WTC11 (cell line): Measurements from ENCODE around the gene MAPK8IP2. TPM values are rescaled to one million over a fixed set of nuclear protein-coding genes. Genes with fewer than 3 reads are reported as not detected.

Source experiments
- ATAC-seq: fragments of 200-7000 bp; cut with Tn5 transposase; 2 replicates; pipeline ENCODE4 v1.10.0; 2021; ENCODE audit warnings: mild to moderate bottlenecking, moderate library complexity
- CTCF ChIA-PET: fragments of 300-600 bp; sonication (Branson Sonifier 250); formaldehyde crosslinking; loops from one replicate; lab custom pipeline; 2021; ENCODE audit warnings: antibody characterized with exemption; lab: Charles Lee
- POLR2A ChIA-PET: fragments of 350-600 bp; sonication (Branson Sonifier 250); formaldehyde crosslinking; loops from one replicate; lab custom pipeline; 2021; ENCODE audit warnings: antibody characterized with exemption; lab: Charles Lee
- DNase-seq: peaks from one replicate; pipeline ENCODE4 v3.0.0; 2021; ENCODE audit warnings: low spot score
- H3K27ac Mint-ChIP-seq: 2 replicates; pipeline ENCODE4 v1.8.0; 2021; ENCODE audit warnings: mixed read lengths
- H3K27me3 Mint-ChIP-seq: 2 replicates; pipeline ENCODE4 v1.8.0; 2021; ENCODE audit warnings: low read depth, mild to moderate bottlenecking, moderate library complexity, mixed read lengths
- H3K36me3 Mint-ChIP-seq: 2 replicates; pipeline ENCODE4 v1.8.0; 2021; ENCODE audit warnings: mixed read lengths
- H3K4me1 Mint-ChIP-seq: 2 replicates; pipeline ENCODE4 v1.8.0; 2022; ENCODE audit warnings: mixed read lengths
- H3K4me3 Mint-ChIP-seq: 2 replicates; pipeline ENCODE4 v1.8.0; 2021; ENCODE audit warnings: mild to moderate bottlenecking, moderate library complexity, mixed read lengths
- H3K9me3 Mint-ChIP-seq: 2 replicates; pipeline ENCODE4 v1.8.0; 2021; ENCODE audit warnings: mixed read lengths
- ELF4 ChIP-seq: sonication (generic); formaldehyde crosslinking; IDR thresholded peaks from 2 replicates; pipeline ENCODE4 v1.8.1; 2022; ENCODE audit warnings: low read depth, mild to moderate bottlenecking, moderate library complexity, missing genetic modification reagents
- ERG ChIP-seq: fragments of 250-450 bp; sonication (Bioruptor Pico); IDR thresholded peaks from 2 replicates; pipeline ENCODE4 v1.8.0; 2021; ENCODE audit warnings: mild to moderate bottlenecking
- RELA ChIP-seq: sonication (generic); formaldehyde crosslinking; IDR thresholded peaks from 2 replicates; pipeline ENCODE4 v1.8.1; 2022; ENCODE audit warnings: missing genetic modification reagents, mild to moderate bottlenecking, borderline replicate concordance
- SMAD4 ChIP-seq: sonication (generic); formaldehyde crosslinking; IDR thresholded peaks from 2 replicates; pipeline ENCODE4 v1.8.0; 2022; ENCODE audit warnings: mild to moderate bottlenecking, missing genetic modification reagents
- STAT6 ChIP-seq: sonication (generic); formaldehyde crosslinking; conservative IDR thresholded peaks from 2 replicates; pipeline ENCODE4 v1.8.1; 2023; ENCODE audit warnings: mild to moderate bottlenecking, low read depth, missing genetic modification reagents, moderate library complexity
- TEAD1 ChIP-seq: sonication (generic); formaldehyde crosslinking; IDR thresholded peaks from 2 replicates; pipeline ENCODE4 v1.8.0; 2022; ENCODE audit warnings: mild to moderate bottlenecking, missing genetic modification reagents
- ZNF219 ChIP-seq: sonication (generic); formaldehyde crosslinking; IDR thresholded peaks from 2 replicates; pipeline ENCODE4 v1.8.0; 2023; ENCODE audit warnings: missing genetic modification reagents, mild to moderate bottlenecking, borderline replicate concordance
- ZNF423 ChIP-seq: fragments of 250-450 bp; sonication (Bioruptor Pico); IDR thresholded peaks from 2 replicates; pipeline ENCODE4 v2.1.2; 2022; ENCODE audit warnings: mild to moderate bottlenecking, moderate library complexity
- ZNF532 ChIP-seq: fragments of 250-450 bp; sonication (Bioruptor Pico); IDR thresholded peaks from 2 replicates; pipeline ENCODE4 v1.9.0; 2021; ENCODE audit warnings: mild to moderate bottlenecking, borderline replicate concordance
- total RNA-seq: library from RNA; stranded (reverse); gene quantifications from 3 replicates; pipeline ENCODE4 v1.2.3, GENCODE V29; 2021
- TF ChIP-seq, protein P1 (sequence below): fragments of 250-450 bp; sonication (Bioruptor Pico); IDR thresholded peaks from 2 replicates; pipeline ENCODE4 v1.9.0; 2021; ENCODE audit warnings: mild to moderate bottlenecking
- TF ChIP-seq, protein P2 (sequence below): sonication (generic); formaldehyde crosslinking; IDR thresholded peaks from 2 replicates; pipeline ENCODE4 v1.8.0; 2022; ENCODE audit warnings: mild to moderate bottlenecking, missing genetic modification reagents
- TF ChIP-seq, protein P3 (sequence below): sonication (generic); formaldehyde crosslinking; IDR thresholded peaks from 2 replicates; pipeline ENCODE4 v1.8.0; 2023; ENCODE audit warnings: missing genetic modification reagents, mild to moderate bottlenecking, borderline replicate concordance

MAPK8IP2 gene
- total RNA-seq, 1 experiment from 2014 or later: 4.9 TPM

DNA sequence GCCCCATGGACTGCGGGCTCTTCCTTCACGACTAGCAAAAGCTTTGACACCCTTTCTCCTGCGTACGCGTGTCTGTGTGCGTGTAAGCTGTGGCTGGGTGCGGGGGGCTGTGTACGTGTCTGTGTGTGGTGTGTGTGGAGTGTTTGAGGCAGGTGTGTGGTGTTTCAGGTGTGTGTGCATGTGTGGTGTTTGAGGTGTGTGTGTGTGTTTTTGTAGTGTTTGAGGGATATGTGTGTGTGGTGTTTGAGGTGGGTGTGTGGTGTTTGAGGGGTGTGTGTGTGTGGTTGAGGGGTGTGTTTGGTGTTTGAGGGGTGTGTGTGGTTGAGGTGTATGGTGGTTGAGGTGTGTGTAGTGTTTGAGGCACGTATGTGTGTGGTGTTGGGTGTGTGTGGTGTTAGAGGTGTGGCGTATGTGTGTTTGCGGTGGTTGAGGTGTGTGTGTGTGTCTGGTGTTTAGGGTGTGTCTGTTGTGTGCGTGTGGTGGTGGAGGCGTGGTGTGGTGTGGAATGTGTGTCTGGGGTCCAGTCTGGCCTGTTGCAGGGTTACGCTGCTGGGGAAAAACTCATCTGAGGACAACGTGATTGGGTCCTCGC is 28.0 kb downstream of the MAPK8IP2 start:
- no peak for DNase-seq
- peak overlapping the region; percentile 80 for H3K4me3 Mint-ChIP-seq

GRCh38 chr22:50630376-50630775 is 29.8 kb downstream of the MAPK8IP2 start:
- DNase-seq: no peak
- H3K27ac Mint-ChIP-seq: no peak overlapping the region
- no peak for ATAC-seq
- peaks cover 24% of the 10 kb centered on the region for H3K27me3 Mint-ChIP-seq
- ChIA-PET CTCF (interaction anchor here (0.8 to 1.7 kb wide), 6 partner anchors 9 to 122 kb away, joined by 3 to 4 read pairs (median 3); partner anchors contain the start of genes CHKB, LMF2 and NCAPH2), POLR2A (no interaction called here)
- H3K9me3 Mint-ChIP-seq: no peaks in the 10 kb centered on the region
- no peaks in the 10 kb centered on the region for H3K36me3 Mint-ChIP-seq
- peaks cover 7% of the 10 kb centered on the region for H3K4me1 Mint-ChIP-seq
- H3K4me3 Mint-ChIP-seq: no peak overlapping the region
- TF ChIP-seq ELF4 (CRISPR knock-in tag) (no peak), ZNF423 (CRISPR knock-in tag) (no peak), RELA (no peak), SMAD4 (CRISPR knock-in tag) (no peak), ZNF219 (CRISPR knock-in tag) (no peak), TEAD1 (no peak), ZNF532 (no peak), STAT6 (CRISPR knock-in tag) (no peak)
- TF ChIP-seq, protein P1, sequence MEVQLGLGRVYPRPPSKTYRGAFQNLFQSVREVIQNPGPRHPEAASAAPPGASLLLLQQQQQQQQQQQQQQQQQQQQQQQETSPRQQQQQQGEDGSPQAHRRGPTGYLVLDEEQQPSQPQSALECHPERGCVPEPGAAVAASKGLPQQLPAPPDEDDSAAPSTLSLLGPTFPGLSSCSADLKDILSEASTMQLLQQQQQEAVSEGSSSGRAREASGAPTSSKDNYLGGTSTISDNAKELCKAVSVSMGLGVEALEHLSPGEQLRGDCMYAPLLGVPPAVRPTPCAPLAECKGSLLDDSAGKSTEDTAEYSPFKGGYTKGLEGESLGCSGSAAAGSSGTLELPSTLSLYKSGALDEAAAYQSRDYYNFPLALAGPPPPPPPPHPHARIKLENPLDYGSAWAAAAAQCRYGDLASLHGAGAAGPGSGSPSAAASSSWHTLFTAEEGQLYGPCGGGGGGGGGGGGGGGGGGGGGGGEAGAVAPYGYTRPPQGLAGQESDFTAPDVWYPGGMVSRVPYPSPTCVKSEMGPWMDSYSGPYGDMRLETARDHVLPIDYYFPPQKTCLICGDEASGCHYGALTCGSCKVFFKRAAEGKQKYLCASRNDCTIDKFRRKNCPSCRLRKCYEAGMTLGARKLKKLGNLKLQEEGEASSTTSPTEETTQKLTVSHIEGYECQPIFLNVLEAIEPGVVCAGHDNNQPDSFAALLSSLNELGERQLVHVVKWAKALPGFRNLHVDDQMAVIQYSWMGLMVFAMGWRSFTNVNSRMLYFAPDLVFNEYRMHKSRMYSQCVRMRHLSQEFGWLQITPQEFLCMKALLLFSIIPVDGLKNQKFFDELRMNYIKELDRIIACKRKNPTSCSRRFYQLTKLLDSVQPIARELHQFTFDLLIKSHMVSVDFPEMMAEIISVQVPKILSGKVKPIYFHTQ (CRISPR knock-in tag): no peak
- TF ChIP-seq, protein P2, sequence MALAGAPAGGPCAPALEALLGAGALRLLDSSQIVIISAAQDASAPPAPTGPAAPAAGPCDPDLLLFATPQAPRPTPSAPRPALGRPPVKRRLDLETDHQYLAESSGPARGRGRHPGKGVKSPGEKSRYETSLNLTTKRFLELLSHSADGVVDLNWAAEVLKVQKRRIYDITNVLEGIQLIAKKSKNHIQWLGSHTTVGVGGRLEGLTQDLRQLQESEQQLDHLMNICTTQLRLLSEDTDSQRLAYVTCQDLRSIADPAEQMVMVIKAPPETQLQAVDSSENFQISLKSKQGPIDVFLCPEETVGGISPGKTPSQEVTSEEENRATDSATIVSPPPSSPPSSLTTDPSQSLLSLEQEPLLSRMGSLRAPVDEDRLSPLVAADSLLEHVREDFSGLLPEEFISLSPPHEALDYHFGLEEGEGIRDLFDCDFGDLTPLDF (CRISPR knock-in tag): no peak

More for the DNA sequence above, 28.0 kb downstream of the MAPK8IP2 start:
- H3K9me3 Mint-ChIP-seq: no peaks in the 10 kb centered on the region
- H3K27ac Mint-ChIP-seq: no peak overlapping the region
- no peak for ATAC-seq
- TF ChIP-seq, protein P3, sequence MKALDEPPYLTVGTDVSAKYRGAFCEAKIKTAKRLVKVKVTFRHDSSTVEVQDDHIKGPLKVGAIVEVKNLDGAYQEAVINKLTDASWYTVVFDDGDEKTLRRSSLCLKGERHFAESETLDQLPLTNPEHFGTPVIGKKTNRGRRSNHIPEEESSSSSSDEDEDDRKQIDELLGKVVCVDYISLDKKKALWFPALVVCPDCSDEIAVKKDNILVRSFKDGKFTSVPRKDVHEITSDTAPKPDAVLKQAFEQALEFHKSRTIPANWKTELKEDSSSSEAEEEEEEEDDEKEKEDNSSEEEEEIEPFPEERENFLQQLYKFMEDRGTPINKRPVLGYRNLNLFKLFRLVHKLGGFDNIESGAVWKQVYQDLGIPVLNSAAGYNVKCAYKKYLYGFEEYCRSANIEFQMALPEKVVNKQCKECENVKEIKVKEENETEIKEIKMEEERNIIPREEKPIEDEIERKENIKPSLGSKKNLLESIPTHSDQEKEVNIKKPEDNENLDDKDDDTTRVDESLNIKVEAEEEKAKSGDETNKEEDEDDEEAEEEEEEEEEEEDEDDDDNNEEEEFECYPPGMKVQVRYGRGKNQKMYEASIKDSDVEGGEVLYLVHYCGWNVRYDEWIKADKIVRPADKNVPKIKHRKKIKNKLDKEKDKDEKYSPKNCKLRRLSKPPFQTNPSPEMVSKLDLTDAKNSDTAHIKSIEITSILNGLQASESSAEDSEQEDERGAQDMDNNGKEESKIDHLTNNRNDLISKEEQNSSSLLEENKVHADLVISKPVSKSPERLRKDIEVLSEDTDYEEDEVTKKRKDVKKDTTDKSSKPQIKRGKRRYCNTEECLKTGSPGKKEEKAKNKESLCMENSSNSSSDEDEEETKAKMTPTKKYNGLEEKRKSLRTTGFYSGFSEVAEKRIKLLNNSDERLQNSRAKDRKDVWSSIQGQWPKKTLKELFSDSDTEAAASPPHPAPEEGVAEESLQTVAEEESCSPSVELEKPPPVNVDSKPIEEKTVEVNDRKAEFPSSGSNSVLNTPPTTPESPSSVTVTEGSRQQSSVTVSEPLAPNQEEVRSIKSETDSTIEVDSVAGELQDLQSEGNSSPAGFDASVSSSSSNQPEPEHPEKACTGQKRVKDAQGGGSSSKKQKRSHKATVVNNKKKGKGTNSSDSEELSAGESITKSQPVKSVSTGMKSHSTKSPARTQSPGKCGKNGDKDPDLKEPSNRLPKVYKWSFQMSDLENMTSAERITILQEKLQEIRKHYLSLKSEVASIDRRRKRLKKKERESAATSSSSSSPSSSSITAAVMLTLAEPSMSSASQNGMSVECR: 0 out of 2 replicates have a peak, but pooled peaks have one; percentile 4
- no peak for TF ChIP-seq ERG (CRISPR knock-in tag)
- TF ChIP-seq, all 79 proteins: peak for 1
- Mint-ChIP-seq H3K4me1 (peaks cover 7% of the 10 kb centered on the region), H3K36me3 (no peaks in the 10 kb centered on the region), H3K27me3 (peaks cover 20% of the 10 kb centered on the region)
- ChIA-PET CTCF (interaction anchor here (0.6 to 4.5 kb wide), 12 partner anchors 12 to 136 kb away, joined by 3 to 78 read pairs (median 5); partner anchors contain the start of genes CPT1B, KLHDC7B, LMF2 and NCAPH2), POLR2A (interaction anchor here (0.5 to 1.9 kb wide), 3 partner anchors 13 to 89 kb away, joined by 3 to 12 read pairs (median 5); no protein-coding TSS in a partner anchor)
